Liver (tissue), 9 donors: ENCODE results near the gene WFDC10A. TPM values are rescaled to one million over a fixed set of nuclear protein-coding genes. Genes with fewer than 3 reads are reported as not detected.
"Not testable (repeated sequence)": the region's sequence is repeated elsewhere in the genome, so short reads cannot be mapped to it uniquely, and the experiment has no call there.

Source experiments
- DNase-seq: peaks from one replicate; pipeline ENCODE4 v3.0.0-alpha.2; 2017; ENCODE audit warnings: low spot score
- H3K27ac ChIP-seq, 2 donors: one replicate each; pipeline ENCODE4 v1.7.0; 2013; ENCODE audit warnings: inconsistent platforms in 2 of 2, low read length in 2 of 2, control low read depth in 1 of 2, low read depth in 1 of 2, mild to moderate bottlenecking in 1 of 2
- H3K27me3 ChIP-seq, 4 donors: one replicate each; pipeline versions ENCODE4 v1.6.1 to v1.7.0; 2013; ENCODE audit warnings: low read length in 3 of 4, inconsistent platforms in 1 of 4, mild to moderate bottlenecking in 1 of 4, moderate library complexity in 1 of 4; ENCODE audit not compliant: control insufficient read depth in 4 of 4, insufficient read depth in 4 of 4
- H3K36me3 ChIP-seq, 4 donors: one replicate each; pipeline versions ENCODE4 v1.6.1 to v1.7.0; 2013; ENCODE audit warnings: low read length in 3 of 4, mild to moderate bottlenecking in 3 of 4, low read depth in 1 of 4, moderate library complexity in 1 of 4; ENCODE audit not compliant: control insufficient read depth in 4 of 4, insufficient read depth in 3 of 4
- H3K4me1 ChIP-seq, 4 donors: one replicate each; pipeline versions ENCODE4 v1.6.1 to v1.7.0; 2013; ENCODE audit warnings: low read length in 3 of 4, mild to moderate bottlenecking in 3 of 4, moderate library complexity in 1 of 4; ENCODE audit not compliant: control insufficient read depth in 4 of 4, insufficient read depth in 4 of 4
- H3K4me3 ChIP-seq, 3 donors: one replicate each; pipeline versions ENCODE4 v1.6.1 to v1.7.0; 2013; ENCODE audit warnings: low read length in 3 of 3, control low read depth in 1 of 3, low read depth in 1 of 3, mild to moderate bottlenecking in 1 of 3
- H3K9ac ChIP-seq, 2 donors: one replicate each; pipeline ENCODE4 v1.7.0; 2013; ENCODE audit warnings: low read length in 2 of 2, mild to moderate bottlenecking in 2 of 2, moderate library complexity in 2 of 2, control low read depth in 1 of 2, low read depth in 1 of 2
- H3K9me3 ChIP-seq, 4 donors: one replicate each; pipeline versions ENCODE4 v1.6.1 to v1.7.0; 2013; ENCODE audit warnings: low read length in 3 of 4; ENCODE audit not compliant: control insufficient read depth in 4 of 4
- EGR1 ChIP-seq, 2 donors: IDR thresholded peaks; 2 replicates each; pipeline ENCODE4 v1.6.1; 2016 to 2018; ENCODE audit warnings: antibody characterized with exemption in 2 of 2, low read depth in 2 of 2
- JUND ChIP-seq, 2 donors: IDR thresholded peaks; 2 replicates each; pipeline ENCODE4 v1.6.1; 2016; ENCODE audit warnings: antibody characterized with exemption in 2 of 2
- NR2F2 ChIP-seq: IDR thresholded peaks from 2 replicates; pipeline ENCODE4 v1.6.1; 2016; ENCODE audit warnings: antibody characterized with exemption
- RAD21 ChIP-seq, 2 donors: IDR thresholded peaks; 2 replicates each; pipeline ENCODE4 v1.6.1; 2016; ENCODE audit warnings: antibody characterized with exemption in 2 of 2, mild to moderate bottlenecking in 2 of 2
- REST ChIP-seq: IDR thresholded peaks from 2 replicates; pipeline ENCODE4 v1.6.1; 2016; ENCODE audit warnings: antibody characterized with exemption, mild to moderate bottlenecking
- RXRA ChIP-seq, 2 donors: IDR thresholded peaks; 2 replicates each; pipeline ENCODE4 v1.6.1; 2017 to 2018; ENCODE audit warnings: antibody characterized with exemption in 2 of 2, mild to moderate bottlenecking in 1 of 2
- SP1 ChIP-seq: IDR thresholded peaks from 2 replicates; pipeline ENCODE4 v1.6.1; 2018; ENCODE audit warnings: antibody characterized with exemption, mild to moderate bottlenecking
- TAF1 ChIP-seq: conservative IDR thresholded peaks from 2 replicates; pipeline ENCODE4 v1.6.1; 2016; ENCODE audit warnings: antibody characterized with exemption, mild to moderate bottlenecking
- YY1 ChIP-seq: IDR thresholded peaks from 2 replicates; pipeline ENCODE4 v1.6.1; 2016; ENCODE audit warnings: antibody characterized with exemption, mild to moderate bottlenecking
- WGBS: extraction: QIAGEN DNeasy Blood & Tissue Kit; methylation state at CpG from one replicate; pipeline ENCODE4 v1.1.7; 2013; 5-methylcytosine and 5-hydroxymethylcytosine counted together
- polyA plus RNA-seq, 2 donors: library from polyadenylated mRNA; stranded (reverse) in 1 of 2; unstranded in 1 of 2; fragments of 200-250 nt in 1 of 2; fragments of >200 nt in 1 of 2; fragmentation: Nextera tagmentation in 1 of 2; extraction: Ambion mirVana in 1 of 2; gene quantifications; one replicate each; pipeline versions ENCODE4 v1.2.1 to v1.2.3, GENCODE V29; 2013 to 2015
- total RNA-seq, 2 donors: library from RNA; depleted of rRNA; stranded (reverse); fragments of >200 nt; gene quantifications; one replicate each; pipeline ENCODE4 v1.2.3, GENCODE V29; 2014
- donor health status: healthy.
- donor health status: healthy.
- donor health status: healthy.
- donor health status: healthy.
- donor health status: healthy.

The WFDC10A gene
- total and polyA plus RNA-seq, 4 donors: not detected

GRCh38 chr20:45636513-45636912 is 7.0 kb downstream of the WFDC10A start:
- H3K9ac ChIP-seq: no peak overlapping the region
- 79% methylated on average over 1 of the region's 1 CpG for WGBS

GRCh38 chr20:45639687-45640086 is 10.1 kb downstream of the WFDC10A start:
- H3K9ac ChIP-seq: no peak overlapping the region
- H3K36me3 ChIP-seq: no peaks in the 10 kb centered on the region
- H3K27ac ChIP-seq: no peak overlapping the region
- DNase-seq: no peak
- TF ChIP-seq TAF1 (no peak), SP1 (no peak), RXRA (IDR thresholded peaks at IDR 0.05) (no peak), REST (no peak), RAD21 (IDR thresholded peaks at IDR 0.05) (no peak), EGR1 (IDR thresholded peaks at IDR 0.05; ENCODE audit: low read depth in 2 of 2) (no peak)
- WGBS: 78% methylated on average over 5 of the region's 5 CpGs
- no peak overlapping the region for H3K4me3 ChIP-seq
- H3K27me3 ChIP-seq: peaks cover 0 to 7% (median 0%) of the 10 kb centered on the region in 4 donors
- H3K4me1 ChIP-seq: no peaks in the 10 kb centered on the region
- no peaks in the 10 kb centered on the region for H3K9me3 ChIP-seq

More at GRCh38 chr20:45636513-45636912, 7.0 kb downstream of the WFDC10A start:
- Histone ChIP-seq H3K4me3 (no peak overlapping the region), H3K27ac (no peak overlapping the region), H3K4me1 (no peaks in the 10 kb centered on the region), H3K9me3 (no peaks in the 10 kb centered on the region), H3K36me3 (no peaks in the 10 kb centered on the region), H3K27me3 (peaks cover 0 to 7% (median 0%) of the 10 kb centered on the region in 4 donors)
- TF ChIP-seq NR2F2 (no peak), RAD21 (IDR thresholded peaks at IDR 0.05) (no peak), YY1 (no peak), JUND (IDR thresholded peaks at IDR 0.05) (no peak)
- no peak for DNase-seq

GRCh38 chr20:45641076-45641475 is 11.5 kb downstream of the WFDC10A start:
- not testable (repeated sequence) for H3K36me3 ChIP-seq, H3K27ac ChIP-seq, H3K4me3 ChIP-seq, H3K27me3 ChIP-seq, H3K9me3 ChIP-seq, H3K4me1 ChIP-seq, H3K9ac ChIP-seq, DNase-seq
- 96% methylated on average over 24 of the region's 24 CpGs for WGBS

- 87% methylated on average over 28 of the region's 28 CpGs for WGBS
- H3K9me3 ChIP-seq, H3K9ac ChIP-seq, H3K27ac ChIP-seq, H3K36me3 ChIP-seq, H3K4me1 ChIP-seq, H3K4me3 ChIP-seq, H3K27me3 ChIP-seq, DNase-seq: not testable (repeated sequence)
Observed at GRCh38 chr20:45645869-45646268, 16.3 kb downstream of the WFDC10A start.
